GM04503 (cell line): ENCODE results near the gene DIPK1B.

ENCODE experiments used
- DNase-seq: peaks from one replicate; pipeline ENCODE4 v3.0.0-alpha.2; 2012; ENCODE audit warnings: low read depth

Gene DIPK1B

DNA sequence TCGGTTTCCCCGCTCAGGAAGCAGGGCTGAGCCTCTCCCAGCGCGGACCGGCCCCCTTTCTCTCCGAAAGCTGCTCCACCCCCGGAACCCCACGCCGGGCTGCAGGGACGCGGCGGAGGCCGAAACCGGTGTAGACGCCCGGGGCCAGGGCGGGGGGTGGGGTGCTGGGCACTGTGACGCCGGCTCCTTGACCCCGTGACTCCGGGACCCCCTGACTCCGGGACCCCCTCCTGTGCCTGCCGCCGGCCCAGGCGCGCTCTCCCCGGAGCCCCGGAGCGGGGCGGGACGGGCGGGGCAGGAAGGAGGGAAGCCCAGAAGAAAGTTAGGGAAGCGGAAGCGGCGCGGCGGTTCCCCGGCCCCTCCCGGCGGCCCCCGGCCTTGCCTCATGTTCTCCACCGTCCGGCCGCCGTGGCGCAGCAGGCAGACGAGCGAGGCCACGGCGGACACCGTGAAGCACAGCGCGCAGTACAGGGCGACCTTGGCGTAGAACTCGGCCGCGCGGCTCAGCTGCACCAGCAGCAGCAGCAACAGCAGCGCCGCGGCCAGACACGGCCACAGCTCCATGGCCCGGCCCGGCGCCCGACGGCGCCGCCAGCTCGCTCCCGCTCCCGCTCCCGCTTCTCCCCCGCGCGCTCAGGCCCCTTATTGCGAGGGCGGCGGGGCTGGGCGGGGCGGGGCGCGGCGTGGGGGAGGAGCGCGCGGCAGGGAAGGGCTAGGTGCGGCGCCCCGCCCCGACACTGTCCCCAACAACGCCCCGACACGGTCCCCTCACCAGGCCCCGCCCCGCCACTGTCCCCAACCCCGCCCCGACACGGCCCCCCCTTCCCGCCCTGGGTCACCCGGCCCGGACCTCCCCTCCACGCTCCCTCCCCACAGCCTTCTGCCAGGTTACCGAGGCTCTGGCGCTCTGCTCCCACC is 25.3 kb upstream of the DIPK1B start, which contains the start of gene AGPAT2:
Gene AGPAT2, minus strand, starts transcription at position 664 of the 918 bp plus-strand sequence. Its CDS starts 100 bp downstream, at position 564.
- no peak for DNase-seq

DNA sequence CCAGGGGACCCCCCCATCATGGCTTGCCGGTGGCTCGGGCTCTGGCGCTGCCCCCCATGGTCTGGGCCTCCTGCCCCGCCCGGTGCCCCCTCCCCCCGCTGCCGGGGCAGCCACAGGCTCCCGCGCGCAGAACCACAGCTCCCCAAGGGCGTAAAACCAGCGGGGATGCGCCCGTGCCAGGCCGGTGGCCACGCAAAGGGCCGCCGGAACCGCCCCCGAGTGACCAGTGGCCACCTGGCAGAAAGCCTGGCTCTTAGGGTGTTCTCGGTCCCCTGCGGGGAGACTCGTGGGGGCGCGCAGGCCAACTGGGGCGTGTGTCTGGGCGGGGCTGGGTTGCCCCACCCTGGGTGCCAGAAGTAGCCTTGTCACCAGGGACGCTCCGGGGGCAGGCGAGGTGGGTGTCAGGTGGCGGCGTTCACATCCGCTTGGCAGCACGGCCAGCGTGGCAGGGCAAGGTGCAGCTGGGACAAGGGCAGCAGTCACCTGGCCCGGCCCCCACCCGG is 24.6 kb upstream of the DIPK1B start:
- DNase-seq = no peak

DNA sequence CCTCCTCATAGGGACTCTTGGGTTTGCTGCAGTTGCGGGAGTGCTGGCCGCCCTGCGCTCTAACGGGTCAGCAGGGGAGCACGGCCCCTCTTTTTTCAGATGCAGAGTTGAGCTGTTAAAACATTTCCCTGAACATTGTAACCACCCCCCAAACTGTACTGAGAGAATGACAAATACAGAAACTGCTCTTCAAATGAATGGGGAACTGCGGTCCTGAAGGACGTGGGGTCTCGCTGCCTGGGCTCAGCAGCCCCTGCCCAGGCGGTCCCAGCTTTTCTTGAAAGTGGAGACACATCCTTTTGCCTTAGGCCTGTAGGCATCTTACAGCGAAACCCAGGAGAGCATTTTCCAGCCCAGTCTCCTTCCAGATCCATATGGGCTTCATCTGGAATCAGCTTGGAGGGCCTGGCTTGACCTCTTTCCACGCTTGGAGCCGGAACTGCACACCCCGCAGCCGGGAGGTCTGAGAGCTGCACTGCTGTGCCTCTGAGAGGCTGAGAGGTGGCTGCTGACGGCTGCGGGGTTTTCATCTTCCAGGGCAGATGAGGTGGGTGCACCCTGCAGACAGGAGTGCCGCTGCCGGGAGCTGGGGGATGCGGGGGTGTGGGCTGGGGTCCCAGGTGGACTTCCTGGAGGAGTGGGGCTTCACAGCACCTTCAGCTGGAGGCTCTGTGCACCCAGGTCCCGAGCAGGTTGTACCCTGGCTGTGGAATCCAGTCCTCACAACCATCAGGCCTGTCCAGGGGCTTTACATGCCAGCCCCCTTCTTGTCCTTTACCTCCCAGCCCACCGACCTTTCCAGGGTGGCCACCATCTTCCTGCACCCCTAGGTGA is 23.9 kb upstream of the DIPK1B start:
- DNase-seq = no peak

GRCh38 chr9:136689108-136689460 is 23.3 kb upstream of the DIPK1B start:
- no peak for DNase-seq

- no peak for DNase-seq
Measured at GRCh38 chr9:136690104-136690805, 22.1 kb upstream of the DIPK1B start.

DNA sequence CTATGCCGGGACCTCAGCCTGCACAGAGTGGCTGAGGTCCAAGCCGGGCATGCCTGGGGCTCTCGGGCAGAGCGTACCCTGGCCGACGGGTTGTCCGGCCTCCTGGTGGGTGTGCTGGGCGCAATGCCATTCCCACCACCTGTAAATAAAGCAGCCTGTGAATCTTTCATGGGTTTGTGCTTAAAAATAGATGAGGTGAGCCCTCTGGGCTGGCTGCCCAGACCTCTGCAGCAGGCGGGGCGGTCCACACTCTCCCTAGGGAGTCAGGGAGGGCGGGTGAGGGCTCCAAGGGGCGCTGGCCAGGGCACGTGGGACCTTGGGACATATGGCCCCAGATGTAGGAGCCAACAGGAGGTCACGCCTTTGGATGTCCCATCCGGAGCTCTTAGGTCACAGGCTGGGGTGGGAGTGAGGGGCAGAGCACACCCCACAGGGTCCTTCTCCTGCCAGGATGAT is 21.5 kb upstream of the DIPK1B start:
- no peak for DNase-seq

DNA sequence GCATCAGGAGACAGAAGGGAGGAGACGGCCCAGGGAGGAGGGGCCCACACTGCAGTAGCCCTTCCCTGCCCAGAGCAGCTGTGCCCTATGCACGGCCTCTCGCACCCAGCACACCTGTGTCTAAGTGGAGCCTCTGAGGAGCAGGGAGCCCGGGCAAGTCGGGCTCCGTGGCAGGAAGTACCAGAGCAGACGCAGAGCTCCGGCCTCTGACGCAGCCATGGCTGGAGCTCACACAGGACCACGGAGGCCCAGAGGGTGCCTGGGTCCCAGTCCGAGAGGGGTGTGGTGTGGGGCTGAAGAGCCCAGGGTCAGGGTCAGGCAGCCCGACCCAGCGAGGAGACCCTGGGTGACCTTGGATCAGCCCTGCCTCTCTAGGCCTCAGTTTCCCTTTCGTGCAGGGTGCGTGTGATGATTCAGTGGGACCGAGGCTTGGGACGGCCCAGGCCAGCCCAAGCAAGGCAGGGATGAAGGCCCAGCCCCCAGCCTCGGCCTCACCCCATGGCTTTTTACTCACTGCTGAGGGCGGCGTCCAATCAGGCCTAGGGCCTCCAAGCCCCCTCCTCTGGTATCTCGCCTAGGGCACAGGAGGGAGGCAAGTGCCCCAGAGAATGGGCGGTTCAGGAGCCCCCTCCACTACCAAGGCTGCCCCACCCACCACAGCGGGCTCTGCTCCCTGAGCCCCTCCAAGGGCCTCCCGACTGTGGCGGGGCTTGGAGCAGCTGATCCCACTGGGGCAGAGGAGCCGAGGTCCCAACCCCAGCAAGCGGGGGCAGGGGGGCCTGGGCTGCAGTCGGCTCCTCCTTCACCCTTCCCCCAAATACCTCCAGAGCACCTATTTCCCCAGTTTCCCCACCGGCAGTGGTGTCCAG is 20.8 kb upstream of the DIPK1B start:
- DNase-seq = no peak

- no peak for DNase-seq
Measured at GRCh38 chr9:136692185-136693134, 19.9 kb upstream of the DIPK1B start.

- no peak for DNase-seq
Measured at GRCh38 chr9:136693135-136693489, 19.3 kb upstream of the DIPK1B start.

DNA sequence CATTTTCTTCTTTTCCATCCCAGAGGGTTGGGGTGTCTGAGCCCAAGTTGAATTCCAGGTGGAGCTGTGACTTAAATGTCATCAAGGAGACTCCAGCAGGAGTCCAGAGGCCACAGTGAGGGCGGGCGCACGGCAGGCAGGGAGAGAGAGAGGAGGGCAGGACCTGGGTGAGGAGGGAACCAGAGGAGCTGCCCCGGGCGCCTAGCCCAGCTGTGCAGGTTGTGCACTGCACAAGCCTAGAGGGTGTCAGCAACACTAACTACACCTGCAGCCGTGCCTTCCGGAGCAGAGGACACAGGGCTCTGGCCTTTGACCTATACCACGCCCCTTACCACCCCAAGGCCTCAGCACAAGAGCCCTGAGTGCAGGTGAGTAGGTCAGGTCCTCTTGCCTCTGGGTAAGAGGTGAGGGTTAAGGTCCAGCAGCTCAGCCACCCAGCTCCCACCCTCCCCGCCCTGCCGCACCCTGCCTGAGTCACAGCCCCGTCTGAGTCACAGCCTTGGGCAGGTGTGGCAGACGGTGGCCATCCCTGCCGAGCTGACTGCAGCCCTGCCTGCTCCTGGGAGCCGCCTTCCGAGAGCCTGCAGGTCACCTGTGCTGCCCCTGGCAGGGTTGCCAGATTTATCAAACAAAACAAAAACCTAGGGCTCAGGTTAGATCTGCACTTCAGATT is 18.7 kb upstream of the DIPK1B start:
- no peak for DNase-seq

- DNase-seq = no peak
Measured at GRCh38 chr9:136694163-136694871, 18.1 kb upstream of the DIPK1B start.

GRCh38 chr9:136694872-136695247 is 17.5 kb upstream of the DIPK1B start:
- no peak for DNase-seq

GRCh38 chr9:136695435-136695895 is 16.9 kb upstream of the DIPK1B start:
- no peak for DNase-seq

DNA sequence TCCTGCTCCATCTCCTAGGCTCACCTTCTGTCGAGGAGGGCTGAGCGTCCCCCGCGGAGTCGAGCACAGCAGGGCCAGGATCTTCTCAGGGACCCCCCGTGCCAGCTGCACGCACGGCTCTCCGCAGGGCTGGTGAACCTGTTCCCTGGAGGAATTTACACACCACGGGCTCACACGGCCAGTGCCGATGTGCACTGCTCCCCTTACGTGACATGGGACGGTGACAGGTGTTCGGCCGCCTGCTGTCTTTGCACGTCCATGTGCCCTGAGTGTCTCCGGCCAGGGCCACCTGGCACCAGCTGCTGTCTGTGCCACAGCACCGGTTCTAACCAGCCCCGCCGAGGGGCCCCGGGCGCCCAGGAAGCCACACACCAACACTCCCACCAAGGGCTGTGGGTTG is 16.4 kb upstream of the DIPK1B start:
- DNase-seq = no peak

DNA sequence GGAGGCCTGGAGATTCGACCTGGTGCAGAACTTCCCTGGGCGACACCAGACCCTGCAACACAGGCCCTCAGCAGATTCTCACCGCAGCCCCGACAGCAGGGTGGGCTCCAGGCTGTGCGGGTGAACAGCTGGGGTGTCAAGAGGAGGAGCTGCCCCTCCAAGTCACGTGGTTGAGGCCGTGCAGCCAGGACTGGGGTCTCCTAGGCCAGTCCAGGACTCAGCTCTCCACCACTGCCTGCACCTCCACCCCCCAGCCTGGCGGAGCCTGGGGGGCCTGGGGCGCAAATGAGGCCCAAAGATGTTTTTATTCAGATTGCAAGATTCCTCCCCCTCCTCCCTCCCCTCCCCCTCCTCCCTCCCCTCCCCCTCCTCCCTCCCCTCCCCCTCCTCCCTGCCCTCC is 15.9 kb upstream of the DIPK1B start:
- no peak for DNase-seq

DNA sequence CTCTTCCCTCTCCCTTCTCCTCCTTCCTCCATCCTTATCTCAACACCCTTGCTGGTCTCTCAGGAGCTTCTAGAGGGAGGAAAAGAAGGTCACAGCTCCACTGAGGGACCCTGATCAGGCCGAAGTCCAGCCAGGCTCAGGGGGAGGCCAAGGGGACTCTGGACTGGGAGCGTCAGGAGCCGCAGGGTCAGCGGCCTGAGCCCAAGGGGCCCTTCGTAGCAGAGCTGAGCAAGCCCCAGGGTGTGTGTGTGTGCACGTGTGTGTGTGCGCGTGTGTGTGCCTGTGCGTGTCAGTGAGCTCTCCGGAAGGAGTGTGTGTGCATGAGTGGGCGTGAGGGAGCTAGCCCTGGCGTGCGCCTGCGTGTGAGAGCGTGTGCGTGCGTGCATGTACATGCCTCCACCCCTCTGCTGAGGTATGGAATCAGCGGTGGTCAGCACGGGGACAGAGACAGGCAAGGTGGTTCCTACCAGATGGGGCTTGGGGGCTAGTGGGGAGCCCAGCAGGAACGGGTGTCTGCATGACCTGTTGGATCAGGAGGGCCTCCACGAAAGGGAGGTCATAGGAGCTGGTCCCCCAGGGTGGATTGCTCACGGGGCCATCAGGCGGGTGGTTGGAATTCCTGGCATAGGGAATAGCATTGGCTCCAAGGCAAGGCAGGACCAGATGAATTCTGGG is 15.1 kb upstream of the DIPK1B start:
- DNase-seq = no peak

- no peak for DNase-seq
Measured at GRCh38 chr9:136697821-136698526, 14.4 kb upstream of the DIPK1B start.
